ENCODE data around the gene SMAD3. TPM values are rescaled to one million over a fixed set of nuclear protein-coding genes. Genes with fewer than 3 reads are reported as not detected.
A peak's percentile ranks its signal among the peaks of the same experiment; 100 is the strongest.

The SMAD3 gene
- total RNA-seq, 1 donor from 2014 or later: 12.5 TPM

DNA sequence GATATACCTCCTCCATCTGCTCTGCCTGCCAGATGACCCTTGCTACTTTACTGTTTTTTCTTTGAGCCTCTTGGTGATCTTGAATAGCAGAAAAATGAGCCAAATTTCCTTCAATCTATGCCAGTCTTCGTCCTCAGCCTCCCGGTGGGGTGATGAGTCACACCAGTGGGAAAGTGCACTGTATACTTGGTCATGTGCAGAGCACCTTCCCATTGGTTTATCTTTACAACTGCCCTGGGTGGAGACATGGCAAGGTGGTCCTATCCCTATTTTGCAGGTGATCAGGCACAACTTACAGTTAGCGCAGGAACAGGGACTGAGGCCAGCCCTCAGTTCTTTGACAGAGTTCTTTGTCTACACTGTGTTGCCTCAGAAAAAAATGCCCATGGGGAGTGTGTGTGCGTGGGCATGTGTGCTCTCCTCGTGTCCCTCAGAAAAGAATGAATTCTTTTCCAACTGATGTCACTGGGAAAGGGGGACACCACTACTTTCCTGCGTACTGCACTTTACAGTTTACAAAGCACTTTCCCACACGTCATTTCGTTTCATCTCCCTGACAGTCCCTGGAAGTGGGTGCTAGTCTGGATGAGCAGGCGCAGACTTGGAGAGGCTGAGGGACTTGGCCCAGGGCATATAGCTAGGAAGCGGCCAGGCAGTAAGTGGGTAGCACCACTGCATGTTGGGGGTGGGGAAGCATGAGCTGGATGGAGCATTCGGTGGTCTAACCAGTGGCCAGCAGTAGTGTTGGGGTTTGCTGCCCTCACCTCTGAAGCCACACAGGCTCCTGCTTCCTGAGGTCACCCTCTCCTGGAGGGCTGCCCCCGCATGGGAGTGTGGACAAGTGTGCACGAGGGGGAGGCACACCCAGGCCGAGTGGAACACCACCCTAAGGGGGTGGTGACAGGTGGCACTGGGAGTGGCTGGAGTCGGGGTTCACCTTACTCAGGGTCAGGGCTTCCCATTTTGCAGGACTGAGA, 24.1 kb downstream of the SMAD3 start:
- peaks cover 10% of the 10 kb centered on the region for H3F3A ChIP-seq (ENCODE audit: low read depth)
- no peaks in the 10 kb centered on the region for H3K9me3 ChIP-seq (ENCODE audit: low read depth)
- peaks cover 70% of the 10 kb centered on the region for H3K79me2 ChIP-seq (ENCODE audit: low read depth)
- no peak overlapping the region for H2AFZ ChIP-seq (replicated peaks)
- peaks cover 73% of the 10 kb centered on the region for H3K4me1 ChIP-seq
- H3K9me3 Mint-ChIP-seq: no peaks in the 10 kb centered on the region
- no peak for DNase-seq (ENCODE audit: low spot score)
- H3K4me3 Mint-ChIP-seq: no peak overlapping the region
- H3K4me3 ChIP-seq: no peak overlapping the region
- no peaks in the 10 kb centered on the region for H3K27me3 Mint-ChIP-seq (ENCODE audit: insufficient read depth, low read depth)
- H3K27ac Mint-ChIP-seq: no peak overlapping the region
- no peaks in the 10 kb centered on the region for H3K27me3 ChIP-seq
- peaks cover 65% of the 10 kb centered on the region for H4K20me1 ChIP-seq (ENCODE audit: low read depth)
- H3K36me3 Mint-ChIP-seq: peaks cover 4% of the 10 kb centered on the region
- H3K4me2 ChIP-seq: no peak overlapping the region
- H3K36me3 ChIP-seq: no peaks in the 10 kb centered on the region
- H3K9ac ChIP-seq: no peak overlapping the region
- no peak overlapping the region for H3K27ac ChIP-seq
- no peak for TF ChIP-seq EZH2phosphoT487 (IDR thresholded peaks at IDR 0.05)
- no peak for TF ChIP-seq EZH2 (IDR thresholded peaks at IDR 0.05)
- TF ChIP-seq, protein P1, sequence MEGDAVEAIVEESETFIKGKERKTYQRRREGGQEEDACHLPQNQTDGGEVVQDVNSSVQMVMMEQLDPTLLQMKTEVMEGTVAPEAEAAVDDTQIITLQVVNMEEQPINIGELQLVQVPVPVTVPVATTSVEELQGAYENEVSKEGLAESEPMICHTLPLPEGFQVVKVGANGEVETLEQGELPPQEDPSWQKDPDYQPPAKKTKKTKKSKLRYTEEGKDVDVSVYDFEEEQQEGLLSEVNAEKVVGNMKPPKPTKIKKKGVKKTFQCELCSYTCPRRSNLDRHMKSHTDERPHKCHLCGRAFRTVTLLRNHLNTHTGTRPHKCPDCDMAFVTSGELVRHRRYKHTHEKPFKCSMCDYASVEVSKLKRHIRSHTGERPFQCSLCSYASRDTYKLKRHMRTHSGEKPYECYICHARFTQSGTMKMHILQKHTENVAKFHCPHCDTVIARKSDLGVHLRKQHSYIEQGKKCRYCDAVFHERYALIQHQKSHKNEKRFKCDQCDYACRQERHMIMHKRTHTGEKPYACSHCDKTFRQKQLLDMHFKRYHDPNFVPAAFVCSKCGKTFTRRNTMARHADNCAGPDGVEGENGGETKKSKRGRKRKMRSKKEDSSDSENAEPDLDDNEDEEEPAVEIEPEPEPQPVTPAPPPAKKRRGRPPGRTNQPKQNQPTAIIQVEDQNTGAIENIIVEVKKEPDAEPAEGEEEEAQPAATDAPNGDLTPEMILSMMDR (IDR thresholded peaks at IDR 0.05): no peak
- peaks cover 86% of the 10 kb centered on the region for H3K4me1 Mint-ChIP-seq

DNA sequence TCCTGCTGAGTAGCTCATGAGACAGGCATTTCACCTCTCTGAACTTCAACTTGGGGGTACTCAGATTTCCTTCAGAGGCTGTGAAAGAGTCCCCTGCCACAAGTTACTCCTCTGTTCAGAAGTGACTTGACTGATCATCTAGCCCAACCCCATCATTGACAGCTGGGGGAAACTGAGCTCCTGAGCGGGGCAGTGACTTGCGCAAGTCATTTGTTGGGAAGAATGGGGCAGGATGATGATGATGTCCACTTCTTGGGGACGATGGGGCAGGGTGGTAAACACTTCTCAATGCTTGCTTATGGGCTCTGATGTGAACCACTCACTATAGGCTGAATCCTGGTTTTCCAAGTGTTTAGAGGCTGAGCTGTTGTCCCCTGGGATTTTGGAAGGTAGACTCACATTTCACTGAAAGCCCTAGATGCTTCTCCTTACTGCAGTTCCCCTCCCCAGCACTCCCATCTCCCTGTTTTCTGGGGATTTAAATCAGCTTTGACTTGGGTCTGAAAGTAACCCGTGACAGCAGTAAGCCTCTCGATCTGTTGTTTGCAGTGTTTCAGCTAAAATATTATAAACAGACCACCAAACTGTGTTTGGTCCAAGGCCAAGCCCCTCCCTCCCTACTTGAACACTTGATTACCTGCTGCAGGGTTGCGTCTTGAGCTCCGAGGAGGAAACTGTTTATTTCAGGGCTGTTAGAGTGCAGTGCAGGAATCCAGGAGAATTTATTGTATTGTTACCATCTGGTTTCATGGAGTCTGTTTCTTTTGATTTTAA, 25.1 kb downstream of the SMAD3 start:
- H4K20me1 ChIP-seq (ENCODE audit: low read depth): peaks cover 62% of the 10 kb centered on the region
- peaks cover 63% of the 10 kb centered on the region for H3K4me1 ChIP-seq

More for the DNA sequence above, 25.1 kb downstream of the SMAD3 start:
- TF ChIP-seq, protein P1 (IDR thresholded peaks at IDR 0.05): no peak
- TF ChIP-seq EZH2 (IDR thresholded peaks at IDR 0.05): no peak
- no peak for TF ChIP-seq EZH2phosphoT487 (IDR thresholded peaks at IDR 0.05)
- Mint-ChIP-seq H3K36me3 (peaks cover 9% of the 10 kb centered on the region), H3K4me1 (peaks cover 77% of the 10 kb centered on the region), H3K27ac (peak overlapping the region; percentile 4), H3K27me3 (ENCODE audit: insufficient read depth, low read depth) (no peaks in the 10 kb centered on the region), H3K9me3 (no peaks in the 10 kb centered on the region), H3K4me3 (peak overlapping the region; percentile 18)
- DNase-seq (ENCODE audit: low spot score): no peak
- H3K27ac ChIP-seq: no peak overlapping the region
- no peaks in the 10 kb centered on the region for H3K27me3 ChIP-seq
- no peak overlapping the region for H3K9ac ChIP-seq
- no peak overlapping the region for H2AFZ ChIP-seq (replicated peaks)
- no peaks in the 10 kb centered on the region for H3K36me3 ChIP-seq
- peaks cover 70% of the 10 kb centered on the region for H3K79me2 ChIP-seq (ENCODE audit: low read depth)
- no peak overlapping the region for H3K4me3 ChIP-seq
- H3F3A ChIP-seq (ENCODE audit: low read depth): peaks cover 10% of the 10 kb centered on the region
- H3K4me2 ChIP-seq: peak overlapping the region; percentile 34
- H3K9me3 ChIP-seq (ENCODE audit: low read depth): no peaks in the 10 kb centered on the region
